GM12872 (cell line): ENCODE data around the gene AURKA.

Experiments used
- TF ChIP-seq, protein P1 (sequence below): IDR thresholded peaks from 3 replicates; pipeline ENCODE4 v1.5.1; 2011; ENCODE audit warnings: low read depth, mild to moderate bottlenecking, low read length, moderate library complexity; ENCODE audit not compliant: insufficient read depth

Gene AURKA

DNA sequence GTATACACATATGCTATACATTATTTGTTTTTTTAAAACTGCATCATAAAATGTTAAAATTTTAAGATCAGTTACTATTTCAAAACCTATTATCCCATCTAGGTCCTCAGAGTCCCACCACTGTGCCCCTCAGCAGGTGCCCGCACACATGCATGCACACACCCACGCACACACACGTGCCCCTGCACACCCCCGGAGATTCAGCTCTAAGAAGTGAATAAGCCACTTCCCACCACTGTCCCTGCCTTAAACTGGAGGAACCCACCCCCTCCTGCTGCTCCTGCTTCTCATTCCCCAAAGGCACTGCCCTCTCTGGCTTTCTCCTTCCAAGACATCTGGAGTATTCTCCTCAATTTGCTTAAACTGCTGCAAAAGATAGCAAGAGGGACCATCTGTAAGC lies 38.7 kb downstream of the AURKA start:
- TF ChIP-seq, protein P1, sequence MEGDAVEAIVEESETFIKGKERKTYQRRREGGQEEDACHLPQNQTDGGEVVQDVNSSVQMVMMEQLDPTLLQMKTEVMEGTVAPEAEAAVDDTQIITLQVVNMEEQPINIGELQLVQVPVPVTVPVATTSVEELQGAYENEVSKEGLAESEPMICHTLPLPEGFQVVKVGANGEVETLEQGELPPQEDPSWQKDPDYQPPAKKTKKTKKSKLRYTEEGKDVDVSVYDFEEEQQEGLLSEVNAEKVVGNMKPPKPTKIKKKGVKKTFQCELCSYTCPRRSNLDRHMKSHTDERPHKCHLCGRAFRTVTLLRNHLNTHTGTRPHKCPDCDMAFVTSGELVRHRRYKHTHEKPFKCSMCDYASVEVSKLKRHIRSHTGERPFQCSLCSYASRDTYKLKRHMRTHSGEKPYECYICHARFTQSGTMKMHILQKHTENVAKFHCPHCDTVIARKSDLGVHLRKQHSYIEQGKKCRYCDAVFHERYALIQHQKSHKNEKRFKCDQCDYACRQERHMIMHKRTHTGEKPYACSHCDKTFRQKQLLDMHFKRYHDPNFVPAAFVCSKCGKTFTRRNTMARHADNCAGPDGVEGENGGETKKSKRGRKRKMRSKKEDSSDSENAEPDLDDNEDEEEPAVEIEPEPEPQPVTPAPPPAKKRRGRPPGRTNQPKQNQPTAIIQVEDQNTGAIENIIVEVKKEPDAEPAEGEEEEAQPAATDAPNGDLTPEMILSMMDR: no peak

DNA sequence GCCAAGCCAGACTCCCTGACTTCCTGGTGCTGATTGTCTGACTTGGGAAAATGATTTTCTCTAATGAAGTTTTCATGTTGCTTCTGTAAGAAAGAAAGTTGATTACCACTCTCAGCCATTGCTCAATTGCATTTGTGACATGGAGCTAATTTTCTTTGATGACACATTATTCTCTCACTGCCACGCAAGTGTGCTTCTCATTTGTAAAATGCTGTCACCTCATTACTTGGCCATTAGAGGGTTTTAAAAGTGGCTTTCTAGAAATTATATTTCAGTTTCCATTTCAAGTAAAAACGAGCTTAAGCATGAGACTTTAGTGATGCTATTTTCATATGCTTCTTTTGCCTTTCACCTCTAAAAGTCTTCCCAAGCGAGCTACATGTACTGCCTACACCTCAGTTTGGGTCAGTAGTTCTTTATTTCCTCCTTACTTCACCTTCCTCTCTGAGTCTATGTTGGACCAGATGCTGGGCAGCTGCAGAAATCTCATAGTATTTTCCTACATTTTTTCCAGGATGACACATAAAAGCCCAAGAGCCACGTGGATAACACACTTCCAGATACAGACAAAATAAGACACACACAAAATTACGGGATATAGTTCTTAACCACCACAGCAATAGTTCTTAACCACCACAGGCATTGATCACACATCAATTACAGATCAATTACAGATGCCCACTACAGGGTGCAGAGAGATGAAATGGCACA lies 39.5 kb downstream of the AURKA start:
- TF ChIP-seq, protein P1: no peak

GRCh38 chr20:56350842-56351241 lies 41.2 kb downstream of the AURKA start:
- TF ChIP-seq, protein P1: no peak

- TF ChIP-seq, protein P1: no peak
Measured at GRCh38 chr20:56348746-56349145, 43.3 kb downstream of the AURKA start.

- TF ChIP-seq, protein P1: no peak
Measured at GRCh38 chr20:56348305-56348693, 43.7 kb downstream of the AURKA start.

DNA sequence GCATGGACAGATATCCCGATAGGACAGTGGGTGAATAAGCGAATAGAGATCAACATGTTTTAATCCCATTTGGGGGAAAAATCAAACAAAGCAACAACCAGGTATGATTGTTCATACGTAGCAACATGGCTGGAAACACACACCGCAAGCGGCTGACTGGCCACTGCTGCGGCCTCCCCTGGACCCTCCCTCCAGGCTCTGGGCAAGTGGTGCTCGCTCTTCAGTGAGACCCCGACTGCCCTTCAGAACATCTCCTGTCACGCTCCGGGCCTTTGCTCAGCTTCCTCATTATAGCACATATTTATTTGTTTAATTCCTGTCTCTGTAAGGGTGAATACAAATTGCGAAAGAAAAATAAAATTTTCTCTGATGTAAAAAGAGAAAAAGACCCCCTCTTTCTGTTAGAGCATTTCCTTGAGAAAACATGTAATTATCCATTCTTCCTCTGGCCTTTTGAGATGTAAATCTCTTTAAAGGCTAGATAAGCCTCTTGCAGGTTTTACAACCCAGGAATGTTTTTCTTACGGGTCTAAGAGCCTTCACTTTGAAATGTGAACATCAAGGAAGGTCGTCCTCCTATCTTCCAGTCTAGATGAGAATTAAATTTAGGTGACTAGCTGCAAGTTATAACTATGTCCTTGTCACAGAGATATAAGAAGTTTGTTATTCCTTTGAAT lies 44.2 kb downstream of the AURKA start:
- TF ChIP-seq, protein P1: no peak

GRCh38 chr20:56345911-56346310 lies 46.1 kb downstream of the AURKA start:
- TF ChIP-seq, protein P1: no peak
